ENCODE measurements around the gene XPA.

XPA gene

GRCh38 chr9:97660847-97661246 lies 36.3 kb downstream of the XPA start:
- Histone ChIP-seq H3K79me2 (ENCODE audit: insufficient read depth, low read length) (no peaks in the 10 kb centered on the region), H2AFZ (ENCODE audit: low read length) (no peak overlapping the region), H3K4me3 (ENCODE audit: low read length, poor library complexity, severe bottlenecking) (no peak overlapping the region), H3K36me3 (ENCODE audit: insufficient read depth, low read length) (peaks cover 95% of the 10 kb centered on the region), H3K4me2 (ENCODE audit: low read depth, low read length, poor library complexity, severe bottlenecking) (no peak overlapping the region), H4K20me1 (ENCODE audit: insufficient read depth, low read length, poor library complexity, severe bottlenecking) (no peaks in the 10 kb centered on the region), H3K9me2 (replicated peaks; ENCODE audit: low read depth, low read length) (no peaks in the 10 kb centered on the region), H3K27me3 (ENCODE audit: insufficient read depth, low read length, poor library complexity, severe bottlenecking) (no peaks in the 10 kb centered on the region), H3K4me1 (ENCODE audit: insufficient read depth, low read length, poor library complexity, severe bottlenecking) (no peaks in the 10 kb centered on the region), H3F3A (ENCODE audit: low read depth) (no peaks in the 10 kb centered on the region), H3K9ac (ENCODE audit: low read depth, low read length, poor library complexity, severe bottlenecking) (no peak overlapping the region), H3K9me3 (ENCODE audit: insufficient read depth, low read depth, low read length) (no peaks in the 10 kb centered on the region)
- TF ChIP-seq, protein P1, sequence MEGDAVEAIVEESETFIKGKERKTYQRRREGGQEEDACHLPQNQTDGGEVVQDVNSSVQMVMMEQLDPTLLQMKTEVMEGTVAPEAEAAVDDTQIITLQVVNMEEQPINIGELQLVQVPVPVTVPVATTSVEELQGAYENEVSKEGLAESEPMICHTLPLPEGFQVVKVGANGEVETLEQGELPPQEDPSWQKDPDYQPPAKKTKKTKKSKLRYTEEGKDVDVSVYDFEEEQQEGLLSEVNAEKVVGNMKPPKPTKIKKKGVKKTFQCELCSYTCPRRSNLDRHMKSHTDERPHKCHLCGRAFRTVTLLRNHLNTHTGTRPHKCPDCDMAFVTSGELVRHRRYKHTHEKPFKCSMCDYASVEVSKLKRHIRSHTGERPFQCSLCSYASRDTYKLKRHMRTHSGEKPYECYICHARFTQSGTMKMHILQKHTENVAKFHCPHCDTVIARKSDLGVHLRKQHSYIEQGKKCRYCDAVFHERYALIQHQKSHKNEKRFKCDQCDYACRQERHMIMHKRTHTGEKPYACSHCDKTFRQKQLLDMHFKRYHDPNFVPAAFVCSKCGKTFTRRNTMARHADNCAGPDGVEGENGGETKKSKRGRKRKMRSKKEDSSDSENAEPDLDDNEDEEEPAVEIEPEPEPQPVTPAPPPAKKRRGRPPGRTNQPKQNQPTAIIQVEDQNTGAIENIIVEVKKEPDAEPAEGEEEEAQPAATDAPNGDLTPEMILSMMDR (conservative IDR thresholded peaks at IDR 0.05; ENCODE audit: low read length) = no peak
- no peak for TF ChIP-seq EZH2phosphoT487 (IDR thresholded peaks at IDR 0.05; ENCODE audit: borderline replicate concordance)

- Histone ChIP-seq H3K36me3 (ENCODE audit: insufficient read depth, low read length) (peaks cover 95% of the 10 kb centered on the region), H3K9me3 (ENCODE audit: insufficient read depth, low read depth, low read length) (no peaks in the 10 kb centered on the region), H3F3A (ENCODE audit: low read depth) (no peaks in the 10 kb centered on the region), H3K27me3 (ENCODE audit: insufficient read depth, low read length, poor library complexity, severe bottlenecking) (no peaks in the 10 kb centered on the region), H4K20me1 (ENCODE audit: insufficient read depth, low read length, poor library complexity, severe bottlenecking) (no peaks in the 10 kb centered on the region), H3K4me1 (ENCODE audit: insufficient read depth, low read length, poor library complexity, severe bottlenecking) (no peaks in the 10 kb centered on the region), H3K9me2 (replicated peaks; ENCODE audit: low read depth, low read length) (no peaks in the 10 kb centered on the region), H2AFZ (ENCODE audit: low read length) (no peak overlapping the region), H3K79me2 (ENCODE audit: insufficient read depth, low read length) (no peaks in the 10 kb centered on the region), H3K4me2 (ENCODE audit: low read depth, low read length, poor library complexity, severe bottlenecking) (no peak overlapping the region), H3K4me3 (ENCODE audit: low read length, poor library complexity, severe bottlenecking) (no peak overlapping the region), H3K9ac (ENCODE audit: low read depth, low read length, poor library complexity, severe bottlenecking) (no peak overlapping the region)
- no peak for TF ChIP-seq EZH2phosphoT487 (IDR thresholded peaks at IDR 0.05; ENCODE audit: borderline replicate concordance)
- TF ChIP-seq, protein P1 (conservative IDR thresholded peaks at IDR 0.05; ENCODE audit: low read length) = no peak
Observed at GRCh38 chr9:97660340-97660739, 36.8 kb downstream of the XPA start.

GRCh38 chr9:97659771-97660170 lies 37.4 kb downstream of the XPA start:
- Histone ChIP-seq H3K79me2 (ENCODE audit: insufficient read depth, low read length) (no peaks in the 10 kb centered on the region), H3K9me3 (ENCODE audit: insufficient read depth, low read depth, low read length) (no peaks in the 10 kb centered on the region), H2AFZ (ENCODE audit: low read length) (no peak overlapping the region), H3K4me3 (ENCODE audit: low read length, poor library complexity, severe bottlenecking) (no peak overlapping the region), H3K27me3 (ENCODE audit: insufficient read depth, low read length, poor library complexity, severe bottlenecking) (no peaks in the 10 kb centered on the region), H3K36me3 (ENCODE audit: insufficient read depth, low read length) (peaks cover 95% of the 10 kb centered on the region), H3K4me1 (ENCODE audit: insufficient read depth, low read length, poor library complexity, severe bottlenecking) (no peaks in the 10 kb centered on the region), H3F3A (ENCODE audit: low read depth) (no peaks in the 10 kb centered on the region), H3K9me2 (replicated peaks; ENCODE audit: low read depth, low read length) (no peaks in the 10 kb centered on the region), H3K9ac (ENCODE audit: low read depth, low read length, poor library complexity, severe bottlenecking) (no peak overlapping the region), H4K20me1 (ENCODE audit: insufficient read depth, low read length, poor library complexity, severe bottlenecking) (no peaks in the 10 kb centered on the region), H3K4me2 (ENCODE audit: low read depth, low read length, poor library complexity, severe bottlenecking) (no peak overlapping the region)
- no peak for TF ChIP-seq EZH2phosphoT487 (IDR thresholded peaks at IDR 0.05; ENCODE audit: borderline replicate concordance)
- TF ChIP-seq, protein P1 (conservative IDR thresholded peaks at IDR 0.05; ENCODE audit: low read length) = no peak

Measured in Loucy (cell line).